GM19372 (cell line): ENCODE data around the gene C1QL3.
A peak's percentile ranks its signal among the peaks of the same experiment; 100 is the strongest.

Source experiments
- ATAC-seq: cut with Tn5 transposase; IDR thresholded peaks from one replicate; pipeline ENCODE4 v1.9.1; 2021; ENCODE audit warnings: mild to moderate bottlenecking, low read depth, moderate library complexity; ENCODE audit not compliant: unreplicated experiment

C1QL3 gene

GRCh38 chr10:16521311-16522016 is at the start of gene C1QL3:
Gene C1QL3 (minus strand): TSS chr10:16521879. CDS start chr10:16521065, 814 bp downstream.
- peak; percentile 37 for ATAC-seq

- peak; percentile 91 for ATAC-seq
Observed at GRCh38 chr10:16570731-16571130, 49.1 kb upstream of the C1QL3 start.

- no peak for ATAC-seq
Observed at GRCh38 chr10:16566202-16566805, 44.6 kb upstream of the C1QL3 start.

GRCh38 chr10:16565604-16566003 is 43.9 kb upstream of the C1QL3 start:
- no peak for ATAC-seq

- ATAC-seq: no peak
Observed at GRCh38 chr10:16562891-16563290, 41.2 kb upstream of the C1QL3 start.

- ATAC-seq: no peak
Observed at GRCh38 chr10:16559236-16559773, 37.6 kb upstream of the C1QL3 start.

- no peak for ATAC-seq
Observed at GRCh38 chr10:16547973-16548372, 26.3 kb upstream of the C1QL3 start.

- ATAC-seq: no peak
Observed at GRCh38 chr10:16545116-16545736, 23.5 kb upstream of the C1QL3 start.

GRCh38 chr10:16544591-16544990 is 22.9 kb upstream of the C1QL3 start:
- no peak for ATAC-seq

- no peak for ATAC-seq
Observed at GRCh38 chr10:16544099-16544498, 22.4 kb upstream of the C1QL3 start.

- ATAC-seq: no peak
Observed at GRCh38 chr10:16536155-16536554, 14.5 kb upstream of the C1QL3 start.

- ATAC-seq: no peak
Observed at GRCh38 chr10:16529853-16530252, 8.2 kb upstream of the C1QL3 start.

GRCh38 chr10:16527452-16527851 is 5.8 kb upstream of the C1QL3 start:
- no peak for ATAC-seq

GRCh38 chr10:16520900-16521299 is 779 bp downstream of the C1QL3 start:
- ATAC-seq: peak; percentile 57

GRCh38 chr10:16519908-16520861 is 1.5 kb downstream of the C1QL3 start:
- ATAC-seq: peak; percentile 30

- no peak for ATAC-seq
Observed at GRCh38 chr10:16519250-16519907, 2.3 kb downstream of the C1QL3 start.

- ATAC-seq: no peak
Observed at GRCh38 chr10:16518822-16519221, 2.9 kb downstream of the C1QL3 start.

- no peak for ATAC-seq
Observed at GRCh38 chr10:16510843-16511242, 10.8 kb downstream of the C1QL3 start.

GRCh38 chr10:16509996-16510395 is 11.7 kb downstream of the C1QL3 start:
- no peak for ATAC-seq

GRCh38 chr10:16505161-16505560 is 16.5 kb downstream of the C1QL3 start:
- ATAC-seq: no peak
